Raji (cell line): ENCODE measurements around the gene TEX44.

Experiments
- POLR2A ChIP-seq: IDR thresholded peaks from 2 replicates; pipeline ENCODE4 v1.6.1; 2011; ENCODE audit warnings: low read depth, low read length, control low read depth; ENCODE audit not compliant: insufficient read depth

The TEX44 gene

GRCh38 chr2:231597014-231597611, 4.4 kb downstream of the TEX44 start:
- no peak for TF ChIP-seq POLR2A

- TF ChIP-seq POLR2A: no peak
These were observed 5.0 kb downstream of the TEX44 start for GRCh38 chr2:231597627-231598026.

- TF ChIP-seq POLR2A: no peak
These were observed 8.1 kb downstream of the TEX44 start for GRCh38 chr2:231600619-231601355.

GRCh38 chr2:231601356-231602229, 8.9 kb downstream of the TEX44 start:
- no peak for TF ChIP-seq POLR2A

GRCh38 chr2:231602859-231603467, 10.3 kb downstream of the TEX44 start:
- TF ChIP-seq POLR2A: no peak

GRCh38 chr2:231604101-231604684, 11.5 kb downstream of the TEX44 start:
- no peak; the same call in 1 of the 2 replicates for TF ChIP-seq POLR2A

GRCh38 chr2:231604685-231605606, 12.3 kb downstream of the TEX44 start:
- TF ChIP-seq POLR2A: peak; percentile 45; the same call in 1 of the 2 replicates

GRCh38 chr2:231605607-231606091, 13.0 kb downstream of the TEX44 start:
- TF ChIP-seq POLR2A: no peak

GRCh38 chr2:231606941-231607340, 14.3 kb downstream of the TEX44 start:
- TF ChIP-seq POLR2A: no peak

GRCh38 chr2:231611273-231612108, 18.8 kb downstream of the TEX44 start:
- TF ChIP-seq POLR2A: no peak

- TF ChIP-seq POLR2A: no peak
These were observed 19.4 kb downstream of the TEX44 start for GRCh38 chr2:231612109-231612455.

GRCh38 chr2:231612456-231613330, 20.0 kb downstream of the TEX44 start:
- TF ChIP-seq POLR2A: peak; percentile 49

GRCh38 chr2:231613331-231613662, 20.6 kb downstream of the TEX44 start:
- TF ChIP-seq POLR2A: no peak
